Omental fat pad (tissue), 4 donors: ENCODE results near the gene MAP1A. TPM values are rescaled to one million over a fixed set of nuclear protein-coding genes. Genes with fewer than 3 reads are reported as not detected.

ENCODE experiments used
- ATAC-seq: fragments of 150-250 bp; one replicate; pipeline ENCODE4 v1.9.1; 2016; ENCODE audit warnings: mild to moderate bottlenecking, moderate library complexity; ENCODE audit not compliant: low FRiP score
- DNase-seq: peaks from one replicate; pipeline ENCODE4 v3.0.0-alpha.2; 2019; ENCODE audit warnings: low spot score
- CTCF ChIP-seq, 3 donors: fragments of 450-650 bp; IDR thresholded peaks; one replicate each; pipeline ENCODE4 v1.5.1; 2016 to 2017; ENCODE audit warnings: antibody characterized with exemption in 3 of 3, mild to moderate bottlenecking in 3 of 3, moderate library complexity in 2 of 3
- total RNA-seq, 4 donors: library from RNA; depleted of rRNA; stranded (reverse); fragments of >200 nt; gene quantifications; one replicate each; pipeline ENCODE4 v1.1.0, GENCODE V29; 2016

The MAP1A gene
- total RNA-seq, 4 donors from 2014 or later = 2.5 to 10.9 (median 5.3) TPM

- DNase-seq (no peak), ATAC-seq (no peak)
- TF ChIP-seq CTCF (IDR thresholded peaks at IDR 0.05) = no peak
Observed at GRCh38 chr15:43498990-43499389, 18.4 kb upstream of the MAP1A start.

GRCh38 chr15:43499635-43500034, 17.8 kb upstream of the MAP1A start:
- no peak for ATAC-seq
- no peak for TF ChIP-seq CTCF (IDR thresholded peaks at IDR 0.05)

GRCh38 chr15:43505738-43506137, 11.7 kb upstream of the MAP1A start:
- DNase-seq (no peak), ATAC-seq (no peak)
- no peak for TF ChIP-seq CTCF (IDR thresholded peaks at IDR 0.05)

More at GRCh38 chr15:43499635-43500034, 17.8 kb upstream of the MAP1A start:
- no peak for DNase-seq

- TF ChIP-seq CTCF (IDR thresholded peaks at IDR 0.05) = no peak
- no peak for DNase-seq
Observed at GRCh38 chr15:43508421-43508820, 9.0 kb upstream of the MAP1A start.

GRCh38 chr15:43508991-43509659, 8.3 kb upstream of the MAP1A start:
- no peak for ATAC-seq
- no peak for DNase-seq
- TF ChIP-seq CTCF (IDR thresholded peaks at IDR 0.05) = no peak

More at GRCh38 chr15:43508421-43508820, 9.0 kb upstream of the MAP1A start:
- no peak for ATAC-seq

- TF ChIP-seq CTCF (IDR thresholded peaks at IDR 0.05) = no peak
- DNase-seq (no peak), ATAC-seq (no peak)
Observed at GRCh38 chr15:43509660-43510199, 7.7 kb upstream of the MAP1A start.
